ENCODE measurements around the gene FHOD3. TPM values are rescaled to one million over a fixed set of nuclear protein-coding genes. Genes with fewer than 3 reads are reported as not detected.

Gene FHOD3
- total RNA-seq, 1 donor from 2014 or later = 5.9 TPM

DNA sequence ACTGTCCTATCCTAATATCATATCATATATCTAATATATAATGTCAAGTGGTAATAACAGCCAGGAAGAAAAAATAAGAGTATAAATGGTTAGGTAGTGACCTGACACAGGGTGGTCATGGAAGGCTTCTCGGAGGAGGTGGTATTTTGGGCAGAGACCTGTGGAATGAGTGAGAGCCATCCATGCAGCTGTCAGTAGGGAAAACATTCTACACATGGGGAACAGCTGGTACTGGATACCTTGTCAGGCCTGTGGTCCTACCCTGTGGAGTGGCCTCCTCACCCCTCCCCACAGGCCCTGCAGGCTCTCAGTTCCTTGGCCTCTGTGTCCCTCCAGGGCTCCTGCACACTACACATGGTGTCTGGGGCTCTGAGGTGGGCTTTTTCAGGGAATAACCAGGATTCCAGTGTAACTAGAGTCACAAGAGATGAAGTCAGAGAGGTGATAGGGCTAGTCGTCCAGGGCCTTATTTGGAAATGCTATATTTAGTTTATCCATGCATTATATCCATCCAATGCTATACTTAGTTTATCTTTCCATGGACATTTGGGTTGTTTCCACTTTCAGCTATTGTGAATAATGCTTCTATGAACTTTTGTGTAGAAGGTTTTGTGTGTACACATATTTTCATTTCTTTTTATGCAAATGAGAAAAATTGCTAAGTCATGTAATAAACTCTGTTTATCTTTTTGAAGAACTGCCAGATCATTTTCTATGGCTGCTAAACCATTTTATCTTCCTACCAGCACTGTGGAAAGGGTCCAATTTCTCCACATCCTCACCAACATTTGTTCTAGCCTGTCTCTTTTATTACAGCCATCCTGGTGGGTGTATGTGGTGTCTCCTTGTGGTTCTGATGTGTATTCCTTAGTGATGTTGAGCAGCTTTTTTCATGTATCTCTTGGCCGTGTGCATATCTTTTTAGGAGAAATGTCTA is 455.7 kb downstream of the FHOD3 start:
- H3K27me3 Mint-ChIP-seq (ENCODE audit: low read depth, unreplicated experiment) = no peaks in the 10 kb centered on the region
- Histone ChIP-seq H3K4me3 (ENCODE audit: insufficient read depth, low read depth, low read length) (no peak overlapping the region), H3K9me3 (ENCODE audit: insufficient read depth, low read depth, low read length) (no peaks in the 10 kb centered on the region), H3K36me3 (ENCODE audit: insufficient read depth, low read length) (no peaks in the 10 kb centered on the region), H2AFZ (ENCODE audit: low read depth, low read length) (no peak overlapping the region), H3K27ac (ENCODE audit: low read depth, low read length) (no peak overlapping the region), H3K27me3 (ENCODE audit: insufficient read depth, low read length) (no peaks in the 10 kb centered on the region), H3K79me2 (ENCODE audit: insufficient read depth, low read length) (no peaks in the 10 kb centered on the region), H3K4me1 (ENCODE audit: insufficient read depth, low read length) (peaks cover 7% of the 10 kb centered on the region), H4K20me1 (ENCODE audit: insufficient read depth, low read length) (no peaks in the 10 kb centered on the region), H3K9ac (ENCODE audit: low read length) (no peak overlapping the region), H3K4me2 (ENCODE audit: low read length) (no peak overlapping the region)
- peaks cover 2% of the 10 kb centered on the region for H3K36me3 Mint-ChIP-seq (ENCODE audit: low read depth, unreplicated experiment)
- H3K27ac Mint-ChIP-seq (ENCODE audit: unreplicated experiment) = no peak overlapping the region
- TF ChIP-seq, protein P1, sequence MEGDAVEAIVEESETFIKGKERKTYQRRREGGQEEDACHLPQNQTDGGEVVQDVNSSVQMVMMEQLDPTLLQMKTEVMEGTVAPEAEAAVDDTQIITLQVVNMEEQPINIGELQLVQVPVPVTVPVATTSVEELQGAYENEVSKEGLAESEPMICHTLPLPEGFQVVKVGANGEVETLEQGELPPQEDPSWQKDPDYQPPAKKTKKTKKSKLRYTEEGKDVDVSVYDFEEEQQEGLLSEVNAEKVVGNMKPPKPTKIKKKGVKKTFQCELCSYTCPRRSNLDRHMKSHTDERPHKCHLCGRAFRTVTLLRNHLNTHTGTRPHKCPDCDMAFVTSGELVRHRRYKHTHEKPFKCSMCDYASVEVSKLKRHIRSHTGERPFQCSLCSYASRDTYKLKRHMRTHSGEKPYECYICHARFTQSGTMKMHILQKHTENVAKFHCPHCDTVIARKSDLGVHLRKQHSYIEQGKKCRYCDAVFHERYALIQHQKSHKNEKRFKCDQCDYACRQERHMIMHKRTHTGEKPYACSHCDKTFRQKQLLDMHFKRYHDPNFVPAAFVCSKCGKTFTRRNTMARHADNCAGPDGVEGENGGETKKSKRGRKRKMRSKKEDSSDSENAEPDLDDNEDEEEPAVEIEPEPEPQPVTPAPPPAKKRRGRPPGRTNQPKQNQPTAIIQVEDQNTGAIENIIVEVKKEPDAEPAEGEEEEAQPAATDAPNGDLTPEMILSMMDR (IDR thresholded peaks at IDR 0.05; ENCODE audit: insufficient read depth, low read depth, low read length) = no peak
- TF ChIP-seq EZH2 (IDR thresholded peaks at IDR 0.05; ENCODE audit: insufficient read depth, low read length) = no peak
- peaks cover 7% of the 10 kb centered on the region for H3K4me1 Mint-ChIP-seq (ENCODE audit: low read depth, unreplicated experiment)
- peak; percentile 75 for DNase-seq (ENCODE audit: low read depth)
- H3K9me3 Mint-ChIP-seq (ENCODE audit: unreplicated experiment) = peaks cover 6% of the 10 kb centered on the region
- no peak for FAIRE-seq
- no peak overlapping the region for H3K4me3 Mint-ChIP-seq (ENCODE audit: unreplicated experiment)

DNA sequence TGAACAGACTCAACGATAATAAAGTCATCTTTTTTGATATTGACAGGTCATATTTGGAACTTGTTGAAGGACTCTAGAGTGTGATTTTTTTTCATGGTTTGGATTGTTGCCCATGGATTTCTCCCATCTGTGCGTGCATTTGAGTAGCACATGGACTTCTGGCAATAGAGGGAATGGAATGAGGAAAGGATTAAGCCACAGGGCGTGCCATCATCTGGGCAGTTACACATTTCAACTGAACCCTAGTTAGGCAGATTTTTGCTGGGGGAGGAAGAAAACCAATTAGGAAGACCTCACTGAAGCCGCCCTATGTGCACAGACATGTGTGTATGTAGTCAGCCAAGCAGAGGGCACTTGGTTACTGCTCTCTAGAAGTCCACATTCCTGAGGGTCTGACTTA is 458.7 kb downstream of the FHOD3 start:
- Mint-ChIP-seq H3K4me3 (ENCODE audit: unreplicated experiment) (no peak overlapping the region), H3K27ac (ENCODE audit: unreplicated experiment) (no peak overlapping the region), H3K36me3 (ENCODE audit: low read depth, unreplicated experiment) (no peaks in the 10 kb centered on the region), H3K4me1 (ENCODE audit: low read depth, unreplicated experiment) (peaks cover 7% of the 10 kb centered on the region), H3K27me3 (ENCODE audit: low read depth, unreplicated experiment) (no peaks in the 10 kb centered on the region), H3K9me3 (ENCODE audit: unreplicated experiment) (no peaks in the 10 kb centered on the region)
- no peak overlapping the region for H3K4me2 ChIP-seq (ENCODE audit: low read length)
- H2AFZ ChIP-seq (ENCODE audit: low read depth, low read length) = no peak overlapping the region
- H3K9ac ChIP-seq (ENCODE audit: low read length) = no peak overlapping the region
- FAIRE-seq (peak; percentile 80), DNase-seq (ENCODE audit: low read depth) (peak; percentile 48)
- no peaks in the 10 kb centered on the region for H3K79me2 ChIP-seq (ENCODE audit: insufficient read depth, low read length)
- no peak for TF ChIP-seq EZH2 (IDR thresholded peaks at IDR 0.05; ENCODE audit: insufficient read depth, low read length)
- TF ChIP-seq, protein P1 (IDR thresholded peaks at IDR 0.05; ENCODE audit: insufficient read depth, low read depth, low read length) = no peak
- no peak overlapping the region for H3K4me3 ChIP-seq (ENCODE audit: insufficient read depth, low read depth, low read length)
- no peaks in the 10 kb centered on the region for H3K27me3 ChIP-seq (ENCODE audit: insufficient read depth, low read length)
- no peak overlapping the region for H3K27ac ChIP-seq (ENCODE audit: low read depth, low read length)
- H3K9me3 ChIP-seq (ENCODE audit: insufficient read depth, low read depth, low read length) = no peaks in the 10 kb centered on the region
- no peaks in the 10 kb centered on the region for H4K20me1 ChIP-seq (ENCODE audit: insufficient read depth, low read length)
- H3K4me1 ChIP-seq (ENCODE audit: insufficient read depth, low read length) = peaks cover 7% of the 10 kb centered on the region
- no peaks in the 10 kb centered on the region for H3K36me3 ChIP-seq (ENCODE audit: insufficient read depth, low read length)

DNA sequence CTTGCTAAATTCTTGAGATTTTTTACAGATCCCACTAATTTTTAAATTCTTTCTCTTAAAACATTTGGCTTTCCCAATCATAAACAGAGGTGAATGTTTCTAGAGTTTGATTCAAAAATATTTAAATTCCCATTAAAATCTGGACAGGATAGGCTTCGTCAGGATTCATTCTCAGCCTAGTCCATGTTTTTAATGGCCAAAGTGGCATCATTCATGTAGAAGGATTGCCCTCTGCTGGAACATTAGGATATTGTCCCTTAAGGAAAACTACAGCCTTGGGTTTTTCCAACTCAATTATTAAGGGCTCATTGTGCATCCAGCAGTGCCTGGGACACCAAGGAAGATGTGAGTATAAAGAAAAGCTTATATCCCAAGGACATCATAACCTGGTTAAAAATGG is 459.6 kb downstream of the FHOD3 start:
- FAIRE-seq = peak; percentile 56
- peaks cover 11% of the 10 kb centered on the region for H3K4me1 ChIP-seq (ENCODE audit: insufficient read depth, low read length)
- Mint-ChIP-seq H3K36me3 (ENCODE audit: low read depth, unreplicated experiment) (peaks cover 4% of the 10 kb centered on the region), H3K9me3 (ENCODE audit: unreplicated experiment) (no peaks in the 10 kb centered on the region), H3K4me3 (ENCODE audit: unreplicated experiment) (no peak overlapping the region), H3K27ac (ENCODE audit: unreplicated experiment) (no peak overlapping the region), H3K27me3 (ENCODE audit: low read depth, unreplicated experiment) (peaks cover 5% of the 10 kb centered on the region), H3K4me1 (ENCODE audit: low read depth, unreplicated experiment) (peaks cover 7% of the 10 kb centered on the region)
- no peaks in the 10 kb centered on the region for H3K79me2 ChIP-seq (ENCODE audit: insufficient read depth, low read length)
- H4K20me1 ChIP-seq (ENCODE audit: insufficient read depth, low read length) = no peaks in the 10 kb centered on the region
- DNase-seq (ENCODE audit: low read depth) = peak; percentile 46
- H2AFZ ChIP-seq (ENCODE audit: low read depth, low read length) = no peak overlapping the region
- H3K27me3 ChIP-seq (ENCODE audit: insufficient read depth, low read length) = no peaks in the 10 kb centered on the region
- H3K4me3 ChIP-seq (ENCODE audit: insufficient read depth, low read depth, low read length) = no peak overlapping the region
- no peaks in the 10 kb centered on the region for H3K36me3 ChIP-seq (ENCODE audit: insufficient read depth, low read length)
- H3K27ac ChIP-seq (ENCODE audit: low read depth, low read length) = no peak overlapping the region
- H3K4me2 ChIP-seq (ENCODE audit: low read length) = no peak overlapping the region
- H3K9ac ChIP-seq (ENCODE audit: low read length) = no peak overlapping the region
- no peaks in the 10 kb centered on the region for H3K9me3 ChIP-seq (ENCODE audit: insufficient read depth, low read depth, low read length)
- TF ChIP-seq, protein P1 (IDR thresholded peaks at IDR 0.05; ENCODE audit: insufficient read depth, low read depth, low read length) = peak; percentile 72
- no peak for TF ChIP-seq EZH2 (IDR thresholded peaks at IDR 0.05; ENCODE audit: insufficient read depth, low read length)
